22Rv1 (cell line): ENCODE data around the gene TRPV4.

Experiments
- H3K27ac ChIP-seq: fragments of 450-650 bp; 2 replicates; pipeline ENCODE4 v1.5.1; 2017
- CTCF ChIP-seq: fragments of 450-650 bp; IDR thresholded peaks from 2 replicates; pipeline ENCODE4 v1.5.1; 2017; ENCODE audit warnings: mild to moderate bottlenecking
- ZFX ChIP-seq: fragments of 450-650 bp; IDR thresholded peaks from 2 replicates; pipeline ENCODE4 v1.6.1; 2017; ENCODE audit warnings: antibody characterized with exemption, borderline replicate concordance

TRPV4 gene

GRCh38 chr12:109760031-109760929 is 72.9 kb downstream of the TRPV4 start:
- TF ChIP-seq CTCF, result no peak
- TF ChIP-seq ZFX, result no peak
- no peak overlapping the region for H3K27ac ChIP-seq

GRCh38 chr12:109759595-109759994 is 73.6 kb downstream of the TRPV4 start:
- TF ChIP-seq ZFX (no peak), CTCF (no peak)
- no peak overlapping the region for H3K27ac ChIP-seq

GRCh38 chr12:109758426-109759420 is 74.5 kb downstream of the TRPV4 start:
- H3K27ac ChIP-seq, result no peak overlapping the region
- no peak for TF ChIP-seq CTCF
- TF ChIP-seq ZFX, result no peak

- H3K27ac ChIP-seq, result no peak overlapping the region
- TF ChIP-seq CTCF, result no peak
- TF ChIP-seq ZFX, result no peak
These were observed 75.4 kb downstream of the TRPV4 start for GRCh38 chr12:109757671-109758265.

GRCh38 chr12:109756457-109756856 is 76.7 kb downstream of the TRPV4 start:
- TF ChIP-seq ZFX (no peak), CTCF (no peak)

GRCh38 chr12:109753959-109754358 is 79.2 kb downstream of the TRPV4 start:
- H3K27ac ChIP-seq, result peak overlapping the region; percentile 5; the same call in 1 of the 2 replicates
- no peak for TF ChIP-seq ZFX
- TF ChIP-seq CTCF, result no peak

More at GRCh38 chr12:109756457-109756856, 76.7 kb downstream of the TRPV4 start:
- no peak overlapping the region for H3K27ac ChIP-seq
